ENCODE data around the gene C12orf76. TPM values are rescaled to one million over a fixed set of nuclear protein-coding genes. Genes with fewer than 3 reads are reported as not detected.

C12orf76 gene
- total RNA-seq, 1 experiment from 2014 or later, result 11.9 TPM

GRCh38 chr12:110023059-110023980, 25.0 kb downstream of the C12orf76 start:
- DNase-seq, result no peak
- H3K4me1 Mint-ChIP-seq (ENCODE audit: low read depth, unreplicated experiment), result no peaks in the 10 kb centered on the region
- H3K9me3 ChIP-seq, result no peaks in the 10 kb centered on the region
- H3K9me3 Mint-ChIP-seq (ENCODE audit: unreplicated experiment), result no peaks in the 10 kb centered on the region
- no peaks in the 10 kb centered on the region for H3K27me3 ChIP-seq (replicated peaks; ENCODE audit: control insufficient read depth, insufficient read depth, low read length)
- CTCF ChIA-PET, result no interaction called here
- H3K36me3 ChIP-seq (ENCODE audit: control insufficient read depth, insufficient read depth, low read length), result peaks cover 2% of the 10 kb centered on the region
- intact Hi-C loops (cut with micrococcal nuclease; ENCODE audit: unreplicated experiment), result no loop called here
- H3K4me1 ChIP-seq, result no peaks in the 10 kb centered on the region
- peaks cover 38% of the 10 kb centered on the region for H3K36me3 Mint-ChIP-seq (ENCODE audit: insufficient read depth, unreplicated experiment)
- POLR2A ChIA-PET, result no interaction called here
- H3K27ac Mint-ChIP-seq (ENCODE audit: unreplicated experiment), result no peak overlapping the region
- no peaks in the 10 kb centered on the region for H3K27me3 Mint-ChIP-seq (ENCODE audit: insufficient read depth, unreplicated experiment)
- no TSS peak for BruUV-seq (replicated peaks)
- H3K4me3 Mint-ChIP-seq (ENCODE audit: unreplicated experiment), result no peak overlapping the region
- TF ChIP-seq, protein P1, sequence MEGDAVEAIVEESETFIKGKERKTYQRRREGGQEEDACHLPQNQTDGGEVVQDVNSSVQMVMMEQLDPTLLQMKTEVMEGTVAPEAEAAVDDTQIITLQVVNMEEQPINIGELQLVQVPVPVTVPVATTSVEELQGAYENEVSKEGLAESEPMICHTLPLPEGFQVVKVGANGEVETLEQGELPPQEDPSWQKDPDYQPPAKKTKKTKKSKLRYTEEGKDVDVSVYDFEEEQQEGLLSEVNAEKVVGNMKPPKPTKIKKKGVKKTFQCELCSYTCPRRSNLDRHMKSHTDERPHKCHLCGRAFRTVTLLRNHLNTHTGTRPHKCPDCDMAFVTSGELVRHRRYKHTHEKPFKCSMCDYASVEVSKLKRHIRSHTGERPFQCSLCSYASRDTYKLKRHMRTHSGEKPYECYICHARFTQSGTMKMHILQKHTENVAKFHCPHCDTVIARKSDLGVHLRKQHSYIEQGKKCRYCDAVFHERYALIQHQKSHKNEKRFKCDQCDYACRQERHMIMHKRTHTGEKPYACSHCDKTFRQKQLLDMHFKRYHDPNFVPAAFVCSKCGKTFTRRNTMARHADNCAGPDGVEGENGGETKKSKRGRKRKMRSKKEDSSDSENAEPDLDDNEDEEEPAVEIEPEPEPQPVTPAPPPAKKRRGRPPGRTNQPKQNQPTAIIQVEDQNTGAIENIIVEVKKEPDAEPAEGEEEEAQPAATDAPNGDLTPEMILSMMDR (IDR thresholded peaks at IDR 0.05; ENCODE audit: insufficient read depth in 1 of 2, low read depth in 1 of 2, low read length in 1 of 2, severe bottlenecking in 1 of 2, unreplicated experiment in 1 of 2), result no peak
- no peak overlapping the region for H3K4me3 ChIP-seq (ENCODE audit: low read depth, low read length)

DNA sequence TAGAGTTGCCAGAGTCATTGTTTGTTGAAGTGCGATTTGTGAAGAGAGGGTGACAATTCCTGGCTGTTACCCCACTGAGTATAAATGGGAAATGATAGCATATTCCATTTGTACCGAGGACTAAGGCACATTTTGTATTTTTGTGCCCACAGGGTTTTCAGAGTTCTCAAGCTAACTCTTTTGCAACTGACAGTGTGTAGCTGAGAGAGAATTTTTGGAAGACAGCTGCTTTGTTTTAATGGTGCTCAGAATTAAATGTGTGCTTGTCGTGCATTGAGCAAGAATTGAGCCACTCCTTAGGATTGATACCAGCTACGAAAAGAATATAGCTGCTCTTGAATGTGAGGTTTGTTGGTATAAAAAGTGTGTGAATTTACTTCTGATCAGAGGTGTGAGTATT, 27.4 kb downstream of the C12orf76 start:
- Mint-ChIP-seq H3K4me3 (ENCODE audit: unreplicated experiment) (no peak overlapping the region), H3K36me3 (ENCODE audit: insufficient read depth, unreplicated experiment) (peaks cover 38% of the 10 kb centered on the region), H3K27me3 (ENCODE audit: insufficient read depth, unreplicated experiment) (no peaks in the 10 kb centered on the region), H3K4me1 (ENCODE audit: low read depth, unreplicated experiment) (no peaks in the 10 kb centered on the region), H3K27ac (ENCODE audit: unreplicated experiment) (no peak overlapping the region), H3K9me3 (ENCODE audit: unreplicated experiment) (no peaks in the 10 kb centered on the region)
- H3K4me3 ChIP-seq (ENCODE audit: low read depth, low read length), result no peak overlapping the region
- H3K4me1 ChIP-seq, result no peaks in the 10 kb centered on the region
- peaks cover 2% of the 10 kb centered on the region for H3K36me3 ChIP-seq (ENCODE audit: control insufficient read depth, insufficient read depth, low read length)
- TF ChIP-seq, protein P1 (IDR thresholded peaks at IDR 0.05; ENCODE audit: insufficient read depth in 1 of 2, low read depth in 1 of 2, low read length in 1 of 2, severe bottlenecking in 1 of 2, unreplicated experiment in 1 of 2), result no peak
- ChIA-PET POLR2A (no interaction called here), CTCF (no interaction called here)
- no peaks in the 10 kb centered on the region for H3K9me3 ChIP-seq
- no TSS peak for BruUV-seq (replicated peaks)
- no peak for DNase-seq
- intact Hi-C loops (cut with micrococcal nuclease; ENCODE audit: unreplicated experiment), result no loop called here
- H3K27me3 ChIP-seq (replicated peaks; ENCODE audit: control insufficient read depth, insufficient read depth, low read length), result no peaks in the 10 kb centered on the region

DNA sequence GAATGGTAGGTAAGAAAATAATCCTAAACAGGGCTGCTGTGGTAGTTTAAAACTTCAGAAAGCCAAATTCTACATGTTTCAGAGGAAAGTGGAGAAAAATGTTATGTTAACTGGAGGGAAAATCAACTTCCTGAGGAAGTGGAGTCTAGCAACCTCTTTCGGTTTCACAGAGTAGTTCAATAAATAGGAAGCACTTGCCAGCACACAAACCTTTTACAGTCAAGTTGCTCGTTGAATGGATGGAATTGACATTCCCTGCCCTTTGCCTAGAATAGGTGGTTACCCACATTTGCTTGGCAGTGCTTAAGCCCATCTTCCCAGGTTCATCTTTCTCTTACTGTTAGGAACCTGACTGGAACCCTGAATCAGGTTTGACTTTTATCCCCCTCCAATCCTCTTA, 33.2 kb downstream of the C12orf76 start:
- Histone ChIP-seq H3K36me3 (ENCODE audit: control insufficient read depth, insufficient read depth, low read length) (no peaks in the 10 kb centered on the region), H3K27me3 (replicated peaks; ENCODE audit: control insufficient read depth, insufficient read depth, low read length) (no peaks in the 10 kb centered on the region), H3K9me3 (no peaks in the 10 kb centered on the region), H3K4me3 (ENCODE audit: low read depth, low read length) (no peak overlapping the region), H3K4me1 (peaks cover 27% of the 10 kb centered on the region)
- Mint-ChIP-seq H3K4me1 (ENCODE audit: low read depth, unreplicated experiment) (peaks cover 19% of the 10 kb centered on the region), H3K36me3 (ENCODE audit: insufficient read depth, unreplicated experiment) (peaks cover 42% of the 10 kb centered on the region), H3K4me3 (ENCODE audit: unreplicated experiment) (no peak overlapping the region), H3K9me3 (ENCODE audit: unreplicated experiment) (no peaks in the 10 kb centered on the region), H3K27ac (ENCODE audit: unreplicated experiment) (no peak overlapping the region), H3K27me3 (ENCODE audit: insufficient read depth, unreplicated experiment) (no peaks in the 10 kb centered on the region)
- ChIA-PET POLR2A (no interaction called here), CTCF (no interaction called here)
- no peak for DNase-seq
- TF ChIP-seq, protein P1 (IDR thresholded peaks at IDR 0.05; ENCODE audit: insufficient read depth in 1 of 2, low read depth in 1 of 2, low read length in 1 of 2, severe bottlenecking in 1 of 2, unreplicated experiment in 1 of 2), result no peak
- intact Hi-C loops (cut with micrococcal nuclease; ENCODE audit: unreplicated experiment), result no loop called here
- no TSS peak for BruUV-seq (replicated peaks)

All from Caco-2 (cell line).